ENCODE measurements around the gene CUTC. TPM values are rescaled to one million over a fixed set of nuclear protein-coding genes. Genes with fewer than 3 reads are reported as not detected.

CUTC gene
- polyA plus RNA-seq, 1 donor: 26.4 TPM

- Histone ChIP-seq H3K4me1 (ENCODE audit: control insufficient read depth, insufficient read depth, low read length) (no peaks in the 10 kb centered on the region), H3K36me3 (ENCODE audit: control insufficient read depth, insufficient read depth, low read length) (peaks cover 29% of the 10 kb centered on the region), H3K27ac (ENCODE audit: low read length) (no peak overlapping the region), H3K4me3 (ENCODE audit: low read length) (no peak overlapping the region), H3K27me3 (ENCODE audit: control insufficient read depth, insufficient read depth, low read length) (no peaks in the 10 kb centered on the region), H3K9me3 (ENCODE audit: control insufficient read depth, low read depth, low read length) (peaks cover 3% of the 10 kb centered on the region)
- DNase-seq: no peak
These were observed 29.3 kb downstream of the CUTC start for GRCh38 chr10:99761365-99761764.

- Histone ChIP-seq H3K36me3 (ENCODE audit: control insufficient read depth, insufficient read depth, low read length) (no peaks in the 10 kb centered on the region), H3K27me3 (ENCODE audit: control insufficient read depth, insufficient read depth, low read length) (no peaks in the 10 kb centered on the region), H3K9me3 (ENCODE audit: control insufficient read depth, low read depth, low read length) (peaks cover 3% of the 10 kb centered on the region), H3K27ac (ENCODE audit: low read length) (no peak overlapping the region), H3K4me1 (ENCODE audit: control insufficient read depth, insufficient read depth, low read length) (peaks cover 14% of the 10 kb centered on the region), H3K4me3 (ENCODE audit: low read length) (no peak overlapping the region)
- WGBS (ENCODE audit: insufficient coverage, low lambda C conversion rate): no CpG with 5 or more reads among the region's 4 CpGs
- no peak for DNase-seq
These were observed 33.8 kb downstream of the CUTC start for GRCh38 chr10:99765672-99766301.

GRCh38 chr10:99766302-99766681, 34.3 kb downstream of the CUTC start:
- H3K27me3 ChIP-seq (ENCODE audit: control insufficient read depth, insufficient read depth, low read length): no peaks in the 10 kb centered on the region
- no peak overlapping the region for H3K27ac ChIP-seq (ENCODE audit: low read length)
- no peaks in the 10 kb centered on the region for H3K36me3 ChIP-seq (ENCODE audit: control insufficient read depth, insufficient read depth, low read length)
- H3K4me3 ChIP-seq (ENCODE audit: low read length): no peak overlapping the region
- peaks cover 3% of the 10 kb centered on the region for H3K9me3 ChIP-seq (ENCODE audit: control insufficient read depth, low read depth, low read length)
- 80% methylated on average over 2 of the region's 8 CpGs for WGBS (ENCODE audit: insufficient coverage, low lambda C conversion rate)
- H3K4me1 ChIP-seq (ENCODE audit: control insufficient read depth, insufficient read depth, low read length): peaks cover 14% of the 10 kb centered on the region
- DNase-seq: no peak

GRCh38 chr10:99767901-99768300, 35.9 kb downstream of the CUTC start:
- WGBS (ENCODE audit: insufficient coverage, low lambda C conversion rate): 100% methylated on average over 1 of the region's 5 CpGs
- H3K4me1 ChIP-seq (ENCODE audit: control insufficient read depth, insufficient read depth, low read length): peaks cover 14% of the 10 kb centered on the region
- no peaks in the 10 kb centered on the region for H3K36me3 ChIP-seq (ENCODE audit: control insufficient read depth, insufficient read depth, low read length)
- no peaks in the 10 kb centered on the region for H3K27me3 ChIP-seq (ENCODE audit: control insufficient read depth, insufficient read depth, low read length)
- no peak overlapping the region for H3K4me3 ChIP-seq (ENCODE audit: low read length)
- DNase-seq: no peak
- H3K27ac ChIP-seq (ENCODE audit: low read length): no peak overlapping the region
- peaks cover 3% of the 10 kb centered on the region for H3K9me3 ChIP-seq (ENCODE audit: control insufficient read depth, low read depth, low read length)

GRCh38 chr10:99768556-99768955, 36.5 kb downstream of the CUTC start:
- Histone ChIP-seq H3K36me3 (ENCODE audit: control insufficient read depth, insufficient read depth, low read length) (no peaks in the 10 kb centered on the region), H3K27ac (ENCODE audit: low read length) (no peak overlapping the region), H3K4me1 (ENCODE audit: control insufficient read depth, insufficient read depth, low read length) (peaks cover 14% of the 10 kb centered on the region), H3K27me3 (ENCODE audit: control insufficient read depth, insufficient read depth, low read length) (no peaks in the 10 kb centered on the region), H3K4me3 (ENCODE audit: low read length) (no peak overlapping the region), H3K9me3 (ENCODE audit: control insufficient read depth, low read depth, low read length) (peaks cover 3% of the 10 kb centered on the region)
- DNase-seq: no peak
- WGBS (ENCODE audit: insufficient coverage, low lambda C conversion rate): no CpG with 5 or more reads among the region's 2 CpGs

- H3K27me3 ChIP-seq (ENCODE audit: control insufficient read depth, insufficient read depth, low read length): no peaks in the 10 kb centered on the region
- peak overlapping the region; percentile 70 for H3K27ac ChIP-seq (ENCODE audit: low read length)
- H3K9me3 ChIP-seq (ENCODE audit: control insufficient read depth, low read depth, low read length): no peaks in the 10 kb centered on the region
- DNase-seq: no peak
- peaks cover 14% of the 10 kb centered on the region for H3K4me1 ChIP-seq (ENCODE audit: control insufficient read depth, insufficient read depth, low read length)
- 100% methylated on average over 1 of the region's 5 CpGs for WGBS (ENCODE audit: insufficient coverage, low lambda C conversion rate)
- no peak overlapping the region for H3K4me3 ChIP-seq (ENCODE audit: low read length)
- H3K36me3 ChIP-seq (ENCODE audit: control insufficient read depth, insufficient read depth, low read length): no peaks in the 10 kb centered on the region
These were observed 37.7 kb downstream of the CUTC start for GRCh38 chr10:99769706-99770105.

GRCh38 chr10:99770408-99771045, 38.5 kb downstream of the CUTC start:
- Histone ChIP-seq H3K36me3 (ENCODE audit: control insufficient read depth, insufficient read depth, low read length) (no peaks in the 10 kb centered on the region), H3K4me3 (ENCODE audit: low read length) (no peak overlapping the region), H3K4me1 (ENCODE audit: control insufficient read depth, insufficient read depth, low read length) (peaks cover 16% of the 10 kb centered on the region), H3K9me3 (ENCODE audit: control insufficient read depth, low read depth, low read length) (no peaks in the 10 kb centered on the region), H3K27ac (ENCODE audit: low read length) (peak overlapping the region; percentile 70), H3K27me3 (ENCODE audit: control insufficient read depth, insufficient read depth, low read length) (no peaks in the 10 kb centered on the region)
- DNase-seq: peak; percentile 70 to 89
- 60% methylated on average over 1 of the region's 4 CpGs for WGBS (ENCODE audit: insufficient coverage, low lambda C conversion rate)

- Histone ChIP-seq H3K4me3 (ENCODE audit: low read length) (no peak overlapping the region), H3K27ac (ENCODE audit: low read length) (peak overlapping the region; percentile 66), H3K9me3 (ENCODE audit: control insufficient read depth, low read depth, low read length) (no peaks in the 10 kb centered on the region), H3K4me1 (ENCODE audit: control insufficient read depth, insufficient read depth, low read length) (peaks cover 42% of the 10 kb centered on the region), H3K27me3 (ENCODE audit: control insufficient read depth, insufficient read depth, low read length) (no peaks in the 10 kb centered on the region), H3K36me3 (ENCODE audit: control insufficient read depth, insufficient read depth, low read length) (no peaks in the 10 kb centered on the region)
- peak; percentile 53 to 84 for DNase-seq
These were observed 43.8 kb downstream of the CUTC start for GRCh38 chr10:99775850-99776249.

GRCh38 chr10:99777918-99778714, 46.1 kb downstream of the CUTC start:
- H3K4me3 ChIP-seq (ENCODE audit: low read length): no peak overlapping the region
- no peaks in the 10 kb centered on the region for H3K9me3 ChIP-seq (ENCODE audit: control insufficient read depth, low read depth, low read length)
- no peaks in the 10 kb centered on the region for H3K36me3 ChIP-seq (ENCODE audit: control insufficient read depth, insufficient read depth, low read length)
- DNase-seq: peak; percentile 66 to 69
- peak overlapping the region; percentile 95 for H3K27ac ChIP-seq (ENCODE audit: low read length)
- peaks cover 54% of the 10 kb centered on the region for H3K4me1 ChIP-seq (ENCODE audit: control insufficient read depth, insufficient read depth, low read length)
- WGBS (ENCODE audit: insufficient coverage, low lambda C conversion rate): no CpG with 5 or more reads among the region's 1 CpG
- H3K27me3 ChIP-seq (ENCODE audit: control insufficient read depth, insufficient read depth, low read length): no peaks in the 10 kb centered on the region

GRCh38 chr10:99779335-99779734, 47.3 kb downstream of the CUTC start:
- DNase-seq: peak; percentile 29 to 64

More at GRCh38 chr10:99779335-99779734, 47.3 kb downstream of the CUTC start:
- 60% methylated on average over 1 of the region's 4 CpGs for WGBS (ENCODE audit: insufficient coverage, low lambda C conversion rate)
- H3K4me3 ChIP-seq (ENCODE audit: low read length): no peak overlapping the region
- H3K27ac ChIP-seq (ENCODE audit: low read length): peak overlapping the region; percentile 95
- H3K27me3 ChIP-seq (ENCODE audit: control insufficient read depth, insufficient read depth, low read length): no peaks in the 10 kb centered on the region
- H3K4me1 ChIP-seq (ENCODE audit: control insufficient read depth, insufficient read depth, low read length): peaks cover 54% of the 10 kb centered on the region
- H3K9me3 ChIP-seq (ENCODE audit: control insufficient read depth, low read depth, low read length): no peaks in the 10 kb centered on the region
- no peaks in the 10 kb centered on the region for H3K36me3 ChIP-seq (ENCODE audit: control insufficient read depth, insufficient read depth, low read length)
